Measurements from ENCODE around the gene CHST9.

Gene CHST9

GRCh38 chr18:27075828-27076227, 109.3 kb downstream of the CHST9 start:
- H2AFZ ChIP-seq (ENCODE audit: low read depth, low read length), result no peak overlapping the region
- no peak overlapping the region for H3K4me3 ChIP-seq (ENCODE audit: low read length)
- no peak for TF ChIP-seq CTCF (IDR thresholded peaks at IDR 0.05; ENCODE audit: low read depth, low read length)
- TF ChIP-seq EZH2phosphoT487 (IDR thresholded peaks at IDR 0.05; ENCODE audit: low read depth), result no peak
- no peaks in the 10 kb centered on the region for H4K20me1 ChIP-seq (ENCODE audit: insufficient read depth, low read length)
- H3K4me1 ChIP-seq (ENCODE audit: low read length), result peaks cover 30% of the 10 kb centered on the region
- no peak overlapping the region for H3K4me2 ChIP-seq (ENCODE audit: low read length)
- no peaks in the 10 kb centered on the region for H3K79me2 ChIP-seq (ENCODE audit: low read length)
- H3K9ac ChIP-seq (ENCODE audit: low read length), result no peak overlapping the region
- no peaks in the 10 kb centered on the region for H3K27me3 ChIP-seq (ENCODE audit: low read depth, low read length)
- no peaks in the 10 kb centered on the region for H3K9me3 ChIP-seq (ENCODE audit: insufficient read depth, low read length)
- H3K27ac ChIP-seq (ENCODE audit: low read length), result no peak overlapping the region
- H3K36me3 ChIP-seq (replicated peaks; ENCODE audit: low read depth, low read length), result no peaks in the 10 kb centered on the region

- no peaks in the 10 kb centered on the region for H3K9me3 ChIP-seq (ENCODE audit: insufficient read depth, low read length)
- no peaks in the 10 kb centered on the region for H3K27me3 ChIP-seq (ENCODE audit: low read depth, low read length)
- H3K36me3 ChIP-seq (replicated peaks; ENCODE audit: low read depth, low read length), result no peaks in the 10 kb centered on the region
- H2AFZ ChIP-seq (ENCODE audit: low read depth, low read length), result 0 out of 2 replicates have a peak overlapping the region, but pooled peaks have one; percentile 53
- peaks cover 26% of the 10 kb centered on the region for H3K4me1 ChIP-seq (ENCODE audit: low read length)
- no peaks in the 10 kb centered on the region for H4K20me1 ChIP-seq (ENCODE audit: insufficient read depth, low read length)
- TF ChIP-seq EZH2phosphoT487 (IDR thresholded peaks at IDR 0.05; ENCODE audit: low read depth), result no peak
- no peak for TF ChIP-seq CTCF (IDR thresholded peaks at IDR 0.05; ENCODE audit: low read depth, low read length)
- H3K27ac ChIP-seq (ENCODE audit: low read length), result peak overlapping the region; percentile 53
- no peaks in the 10 kb centered on the region for H3K79me2 ChIP-seq (ENCODE audit: low read length)
- H3K4me2 ChIP-seq (ENCODE audit: low read length), result peak overlapping the region; percentile 70
- peak overlapping the region; percentile 55 for H3K4me3 ChIP-seq (ENCODE audit: low read length)
- peak overlapping the region; percentile 35 for H3K9ac ChIP-seq (ENCODE audit: low read length)
Measured at GRCh38 chr18:27073404-27073830, 111.7 kb downstream of the CHST9 start.

- Histone ChIP-seq H3K4me3 (ENCODE audit: low read length) (no peak overlapping the region), H3K79me2 (ENCODE audit: low read length) (no peaks in the 10 kb centered on the region), H3K27me3 (ENCODE audit: low read depth, low read length) (no peaks in the 10 kb centered on the region), H3K4me2 (ENCODE audit: low read length) (no peak overlapping the region), H4K20me1 (ENCODE audit: insufficient read depth, low read length) (no peaks in the 10 kb centered on the region), H3K36me3 (replicated peaks; ENCODE audit: low read depth, low read length) (no peaks in the 10 kb centered on the region), H2AFZ (ENCODE audit: low read depth, low read length) (no peak overlapping the region), H3K27ac (ENCODE audit: low read length) (no peak overlapping the region), H3K9me3 (ENCODE audit: insufficient read depth, low read length) (no peaks in the 10 kb centered on the region), H3K9ac (ENCODE audit: low read length) (no peak overlapping the region), H3K4me1 (ENCODE audit: low read length) (no peaks in the 10 kb centered on the region)
- TF ChIP-seq CTCF (IDR thresholded peaks at IDR 0.05; ENCODE audit: low read depth, low read length) (no peak), EZH2phosphoT487 (IDR thresholded peaks at IDR 0.05; ENCODE audit: low read depth) (no peak)
Measured at GRCh38 chr18:27064673-27065072, 120.4 kb downstream of the CHST9 start.

- Histone ChIP-seq H3K4me2 (ENCODE audit: low read length) (no peak overlapping the region), H2AFZ (ENCODE audit: low read depth, low read length) (no peak overlapping the region), H3K79me2 (ENCODE audit: low read length) (no peaks in the 10 kb centered on the region), H3K27ac (ENCODE audit: low read length) (no peak overlapping the region), H3K4me3 (ENCODE audit: low read length) (no peak overlapping the region), H3K9ac (ENCODE audit: low read length) (no peak overlapping the region), H3K27me3 (ENCODE audit: low read depth, low read length) (no peaks in the 10 kb centered on the region), H3K9me3 (ENCODE audit: insufficient read depth, low read length) (no peaks in the 10 kb centered on the region), H3K36me3 (replicated peaks; ENCODE audit: low read depth, low read length) (no peaks in the 10 kb centered on the region), H4K20me1 (ENCODE audit: insufficient read depth, low read length) (no peaks in the 10 kb centered on the region), H3K4me1 (ENCODE audit: low read length) (no peaks in the 10 kb centered on the region)
- TF ChIP-seq CTCF (IDR thresholded peaks at IDR 0.05; ENCODE audit: low read depth, low read length) (no peak), EZH2phosphoT487 (IDR thresholded peaks at IDR 0.05; ENCODE audit: low read depth) (no peak)
Measured at GRCh38 chr18:27062802-27063201, 122.3 kb downstream of the CHST9 start.

Measured in OCI-LY3 (cell line).